Measurements from ENCODE around the gene KDM4C. TPM values are rescaled to one million over a fixed set of nuclear protein-coding genes. Genes with fewer than 3 reads are reported as not detected.

KDM4C gene
- polyA plus RNA-seq, 2 of the 4 experiments (the other 2 are of a cell fraction) = 9.6 to 15.6 TPM

GRCh38 chr9:6915635-6916034 lies 157.9 kb downstream of the KDM4C start (continued):
- TF ChIP-seq E2F6 (IDR thresholded peaks at IDR 0.05; ENCODE audit: borderline replicate concordance, low read depth) = no peak
- TF ChIP-seq BHLHE40 (IDR thresholded peaks at IDR 0.05; ENCODE audit: low read depth, low read length) = no peak
- no peak for TF ChIP-seq ZSCAN20 (CRISPR knock-in tag; IDR thresholded peaks at IDR 0.05)
- TF ChIP-seq GATA3 (IDR thresholded peaks at IDR 0.05; ENCODE audit: borderline replicate concordance) = no peak

DNA sequence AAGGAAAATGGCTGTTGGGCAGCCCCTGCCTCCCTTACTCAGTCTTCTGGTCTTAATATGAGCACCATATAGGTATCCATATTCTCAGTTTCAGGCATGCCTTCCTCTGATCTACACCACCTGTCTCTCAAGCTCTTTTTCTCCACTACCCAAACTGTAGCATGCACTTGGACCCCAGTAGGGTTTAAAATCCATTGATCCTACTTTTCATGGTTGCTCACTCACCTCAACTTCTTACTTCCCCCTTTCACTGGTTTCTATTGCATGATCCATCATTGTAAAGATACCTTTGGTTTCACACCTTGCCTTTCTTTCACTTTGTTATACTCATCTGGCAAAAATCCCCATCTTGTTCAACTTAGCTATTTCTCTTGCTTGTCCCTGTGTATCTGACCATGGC lies 159.4 kb downstream of the KDM4C start:
- ChIA-PET CTCF (no interaction called here), POLR2A (no interaction called here)
- H3K4me2 ChIP-seq = no peak overlapping the region
- no peaks in the 10 kb centered on the region for H3K4me1 ChIP-seq
- no peak overlapping the region for H3K4me3 ChIP-seq
- H3K9me3 ChIP-seq = no peaks in the 10 kb centered on the region
- TF ChIP-seq POLR2AphosphoS2 (conservative IDR thresholded peaks at IDR 0.05; ENCODE audit: low read length) = no peak
- TF ChIP-seq, protein P1, sequence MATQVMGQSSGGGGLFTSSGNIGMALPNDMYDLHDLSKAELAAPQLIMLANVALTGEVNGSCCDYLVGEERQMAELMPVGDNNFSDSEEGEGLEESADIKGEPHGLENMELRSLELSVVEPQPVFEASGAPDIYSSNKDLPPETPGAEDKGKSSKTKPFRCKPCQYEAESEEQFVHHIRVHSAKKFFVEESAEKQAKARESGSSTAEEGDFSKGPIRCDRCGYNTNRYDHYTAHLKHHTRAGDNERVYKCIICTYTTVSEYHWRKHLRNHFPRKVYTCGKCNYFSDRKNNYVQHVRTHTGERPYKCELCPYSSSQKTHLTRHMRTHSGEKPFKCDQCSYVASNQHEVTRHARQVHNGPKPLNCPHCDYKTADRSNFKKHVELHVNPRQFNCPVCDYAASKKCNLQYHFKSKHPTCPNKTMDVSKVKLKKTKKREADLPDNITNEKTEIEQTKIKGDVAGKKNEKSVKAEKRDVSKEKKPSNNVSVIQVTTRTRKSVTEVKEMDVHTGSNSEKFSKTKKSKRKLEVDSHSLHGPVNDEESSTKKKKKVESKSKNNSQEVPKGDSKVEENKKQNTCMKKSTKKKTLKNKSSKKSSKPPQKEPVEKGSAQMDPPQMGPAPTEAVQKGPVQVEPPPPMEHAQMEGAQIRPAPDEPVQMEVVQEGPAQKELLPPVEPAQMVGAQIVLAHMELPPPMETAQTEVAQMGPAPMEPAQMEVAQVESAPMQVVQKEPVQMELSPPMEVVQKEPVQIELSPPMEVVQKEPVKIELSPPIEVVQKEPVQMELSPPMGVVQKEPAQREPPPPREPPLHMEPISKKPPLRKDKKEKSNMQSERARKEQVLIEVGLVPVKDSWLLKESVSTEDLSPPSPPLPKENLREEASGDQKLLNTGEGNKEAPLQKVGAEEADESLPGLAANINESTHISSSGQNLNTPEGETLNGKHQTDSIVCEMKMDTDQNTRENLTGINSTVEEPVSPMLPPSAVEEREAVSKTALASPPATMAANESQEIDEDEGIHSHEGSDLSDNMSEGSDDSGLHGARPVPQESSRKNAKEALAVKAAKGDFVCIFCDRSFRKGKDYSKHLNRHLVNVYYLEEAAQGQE (IDR thresholded peaks at IDR 0.05) = no peak
- TF ChIP-seq, protein P2, sequence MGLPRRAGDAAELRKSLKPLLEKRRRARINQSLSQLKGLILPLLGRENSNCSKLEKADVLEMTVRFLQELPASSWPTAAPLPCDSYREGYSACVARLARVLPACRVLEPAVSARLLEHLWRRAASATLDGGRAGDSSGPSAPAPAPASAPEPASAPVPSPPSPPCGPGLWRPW (IDR thresholded peaks at IDR 0.05) = no peak
- no peak for TF ChIP-seq JUN (IDR thresholded peaks at IDR 0.05)
- TF ChIP-seq KDM5A (IDR thresholded peaks at IDR 0.05) = no peak
- no peak for TF ChIP-seq ELK1 (IDR thresholded peaks at IDR 0.05; ENCODE audit: low read depth, low read length)
- no peak for TF ChIP-seq FOSL2 (IDR thresholded peaks at IDR 0.05)
- TF ChIP-seq FOSL2 (CRISPR knock-in tag; IDR thresholded peaks at IDR 0.05) = no peak
- no peak for TF ChIP-seq GATA3 (IDR thresholded peaks at IDR 0.05; ENCODE audit: borderline replicate concordance)
- no peak for TF ChIP-seq HOXB5 (CRISPR knock-in tag; IDR thresholded peaks at IDR 0.05)
- no peak for TF ChIP-seq MAFK (IDR thresholded peaks at IDR 0.05; ENCODE audit: partially characterized antibody)
- no peak for TF ChIP-seq RFX5 (IDR thresholded peaks at IDR 0.05)
- no peak for TF ChIP-seq HEYL (CRISPR knock-in tag; IDR thresholded peaks at IDR 0.05)
- TF ChIP-seq CBX2 (IDR thresholded peaks at IDR 0.05; ENCODE audit: borderline replicate concordance, low read depth) = no peak
- no peak for TF ChIP-seq RCOR1 (IDR thresholded peaks at IDR 0.05; ENCODE audit: low read depth, low read length)
- no peak for TF ChIP-seq KDM1A (IDR thresholded peaks at IDR 0.05; ENCODE audit: low read depth)
- TF ChIP-seq EHF (CRISPR knock-in tag; IDR thresholded peaks at IDR 0.05) = no peak
- TF ChIP-seq BHLHE40 (IDR thresholded peaks at IDR 0.05; ENCODE audit: low read depth, low read length) = no peak
- TF ChIP-seq E2F6 (IDR thresholded peaks at IDR 0.05; ENCODE audit: borderline replicate concordance, low read depth) = no peak
- TF ChIP-seq PHF8 (IDR thresholded peaks at IDR 0.05; ENCODE audit: borderline replicate concordance, low read depth) = no peak
- TF ChIP-seq CBX8 (IDR thresholded peaks at IDR 0.05) = no peak
- FAIRE-seq = no peak
- H3K27ac ChIP-seq = no peak overlapping the region
- ATAC-seq = no peak
- no peak for DNase-seq (ENCODE audit: low read depth in 1 of 2, low spot score in 1 of 2)

Data from A549 (cell line).